ENCODE measurements around the gene LMO7.

DNA sequence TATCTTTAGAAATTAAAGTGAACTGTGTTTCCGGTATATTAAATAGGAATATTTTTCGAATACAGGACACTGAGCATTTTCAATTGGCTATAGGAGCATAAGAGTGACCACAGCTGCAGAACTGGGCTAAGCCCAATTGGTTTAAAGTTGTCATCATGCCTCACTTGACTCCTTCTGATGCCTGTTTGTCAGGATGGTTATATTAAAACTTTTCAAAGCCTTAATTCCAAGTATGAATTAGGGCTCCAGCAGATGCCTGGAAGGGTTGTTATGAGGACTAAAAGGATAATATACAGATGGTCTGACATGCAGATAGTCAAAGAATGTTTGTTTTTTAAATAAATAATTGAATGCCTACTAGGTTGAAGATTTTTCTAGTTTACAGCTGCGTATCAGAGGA is 100.0 kb downstream of the LMO7 start:
- TF ChIP-seq CTCF (IDR thresholded peaks at IDR 0.05; ENCODE audit: low read length) = no peak
- TF ChIP-seq EZH2 (IDR thresholded peaks at IDR 0.05; ENCODE audit: borderline replicate concordance, low read length) = no peak
